T-helper 1 cell treated with Interleukin-12 subunit alpha and Interleukin-12 subunit beta and Interleukin-4 antibody, amounts not matched to agents 30 ng/mL and 1 ng/mL, for 36 hours (primary cell): Measurements from ENCODE around the gene ECM1. TPM values are rescaled to one million over a fixed set of nuclear protein-coding genes. Genes with fewer than 3 reads are reported as not detected.

ENCODE experiments used
- intact Hi-C: fragments of 100-400 bp; cut with micrococcal nuclease; formaldehyde crosslinking; loops from one replicate; pipeline ENCODE4 v1.15.1; 2024
- total RNA-seq: library from RNA; stranded (reverse); gene quantifications from 2 replicates; pipeline ENCODE4 v1.2.3, GENCODE V29; 2022

Gene ECM1
- total RNA-seq, 1 donor from 2014 or later: 1.8 TPM

DNA sequence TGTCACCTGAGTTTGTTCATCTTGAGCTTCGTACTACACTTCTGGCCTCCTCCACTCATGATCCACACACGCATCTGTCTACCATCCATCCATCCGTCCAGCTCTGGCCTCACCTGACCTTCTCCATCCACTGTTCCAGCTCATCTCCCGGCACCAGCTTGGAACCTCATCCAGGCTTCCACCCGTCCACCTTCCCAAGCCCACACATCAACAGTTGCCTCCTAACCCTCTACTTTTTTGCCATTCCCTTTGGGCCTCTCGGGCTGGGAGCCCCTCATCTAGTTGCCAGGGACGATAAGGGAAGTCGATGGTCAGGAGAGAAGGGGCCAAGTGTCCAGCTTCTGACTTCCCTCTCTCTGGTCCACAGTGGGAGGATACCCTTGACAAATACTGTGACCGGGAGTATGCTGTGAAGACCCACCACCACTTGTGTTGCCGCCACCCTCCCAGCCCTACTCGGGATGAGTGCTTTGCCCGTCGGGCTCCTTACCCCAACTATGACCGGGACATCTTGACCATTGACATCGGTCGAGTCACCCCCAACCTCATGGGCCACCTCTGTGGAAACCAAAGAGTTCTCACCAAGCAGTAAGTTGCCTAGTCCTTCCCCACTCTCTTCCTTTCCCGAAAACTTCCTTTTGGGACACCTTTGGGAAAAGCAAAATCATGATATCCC, 4.2 kb downstream of the ECM1 start:
- intact Hi-C loops: no loop called here

DNA sequence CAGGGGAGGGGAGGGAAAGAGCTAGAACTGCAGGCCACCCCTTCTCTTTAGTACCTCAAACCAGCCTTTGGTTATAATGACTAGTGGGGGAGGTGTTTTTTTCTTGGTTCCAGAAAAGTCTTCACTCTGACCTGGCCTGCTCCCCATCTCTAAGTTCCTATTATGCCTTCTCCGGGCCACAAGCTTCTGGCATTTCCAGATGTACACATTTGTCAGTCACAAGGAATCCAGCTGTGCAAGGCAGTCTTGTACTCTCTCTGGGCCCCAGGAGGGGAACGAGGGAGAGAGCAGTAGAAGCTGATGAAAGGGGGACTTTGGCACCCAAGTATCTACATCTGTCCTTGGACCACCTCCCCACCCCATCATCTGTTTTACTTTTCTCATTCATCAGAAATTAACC, 4.9 kb downstream of the ECM1 start:
- intact Hi-C loops: no loop called here

DNA sequence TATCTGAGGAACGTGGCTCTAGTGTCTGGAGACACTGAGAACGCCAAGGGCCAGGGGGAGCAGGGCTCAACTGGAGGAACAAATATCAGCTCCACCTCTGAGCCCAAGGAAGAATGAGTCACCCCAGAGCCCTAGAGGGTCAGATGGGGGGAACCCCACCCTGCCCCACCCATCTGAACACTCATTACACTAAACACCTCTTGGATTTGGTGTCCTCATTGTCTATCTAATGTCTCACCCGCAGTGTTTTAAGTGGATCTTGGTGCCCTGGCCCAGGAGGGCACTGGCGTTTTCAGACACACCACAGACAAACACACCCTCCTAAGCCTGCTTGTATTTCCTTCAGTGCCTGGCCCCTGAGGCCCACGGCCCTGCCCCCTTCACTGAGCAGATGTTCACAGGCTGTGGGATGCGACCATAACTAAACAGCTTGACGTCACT, 5.5 kb downstream of the ECM1 start:
- intact Hi-C loops: no loop called here

DNA sequence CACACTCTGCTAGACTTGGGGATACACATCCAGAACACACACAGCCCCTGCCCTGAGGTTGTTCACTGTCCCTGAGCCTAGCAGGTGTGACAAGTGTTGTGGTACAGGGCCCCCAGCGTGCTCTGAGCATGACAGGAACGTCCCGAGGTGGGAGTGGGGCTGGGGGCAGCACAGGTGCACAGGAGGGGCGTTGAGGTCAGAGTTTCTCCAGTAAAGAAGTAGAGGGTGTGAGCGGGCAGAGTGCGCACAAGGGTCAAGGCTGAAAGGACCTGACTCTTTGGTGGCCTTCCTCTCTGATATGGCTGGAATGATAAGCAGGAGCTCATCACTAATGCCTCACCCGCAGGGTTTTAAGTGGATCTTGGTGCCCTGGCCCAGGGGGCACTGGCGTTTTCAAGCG, 6.4 kb downstream of the ECM1 start:
- intact Hi-C loops: no loop called here

DNA sequence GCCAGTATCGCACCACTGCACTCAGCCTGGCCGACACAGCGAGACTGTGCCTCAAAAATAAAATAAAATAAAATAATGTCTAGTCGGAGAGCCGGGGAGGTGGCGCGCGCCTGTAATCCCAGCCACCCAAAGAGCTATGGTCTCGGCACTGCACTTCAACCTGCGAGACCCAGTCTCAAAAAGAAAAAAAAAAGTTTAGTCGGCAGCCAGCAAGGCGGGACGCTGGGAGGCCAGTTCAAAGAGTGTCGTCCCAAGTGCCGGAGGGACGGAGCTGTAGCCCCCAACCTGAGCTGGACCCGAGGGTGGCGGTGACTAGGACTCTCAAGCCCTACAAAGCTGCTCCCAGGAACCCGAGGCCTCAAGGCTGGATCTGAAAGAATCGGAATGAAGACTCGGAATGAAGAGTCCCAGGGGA, 7.0 kb downstream of the ECM1 start:
- intact Hi-C loops: loop anchor here (1.0 kb wide), 5 partner anchors 28 to 361 kb away; partner anchors contain the start of genes ARNT, MCL1, RPRD2 and TARS2

DNA sequence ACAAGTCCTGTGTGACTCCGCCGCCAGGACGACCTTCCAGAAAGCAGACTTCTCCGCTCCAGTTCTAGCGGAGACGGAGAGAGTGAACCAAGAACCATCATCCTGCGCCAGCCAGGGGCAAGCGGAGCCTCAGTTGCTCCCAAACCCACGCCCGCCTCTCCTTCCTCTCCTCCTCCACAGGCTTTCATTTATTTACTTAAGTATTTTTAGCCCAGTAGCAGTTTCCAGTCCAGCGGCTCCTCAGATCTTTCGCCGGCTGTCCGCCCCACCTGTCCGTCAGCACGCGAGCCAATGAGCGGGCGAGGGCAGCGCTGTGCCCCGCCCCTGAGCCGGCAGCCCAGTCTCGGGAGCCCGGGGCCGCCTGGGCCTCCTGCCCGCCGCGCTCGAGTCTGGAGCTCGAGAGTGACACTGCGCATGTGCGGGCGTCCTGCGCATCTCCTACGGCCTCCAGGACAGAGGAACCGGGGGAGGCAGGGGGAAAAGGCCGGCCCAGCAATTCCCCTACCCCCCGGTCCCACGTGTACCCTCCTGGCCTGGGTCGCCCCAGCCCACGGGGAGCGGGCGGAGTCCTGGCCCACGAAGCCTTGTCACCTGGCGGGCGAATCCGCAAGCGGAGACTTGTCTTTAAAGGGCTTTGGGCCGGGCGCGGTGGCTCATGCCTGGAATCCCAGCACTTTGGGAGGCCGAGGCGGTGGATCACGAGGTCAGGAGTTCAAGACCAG, 7.6 kb downstream of the ECM1 start, which contains the start of gene FALEC:
FALEC (plus strand) TSS at position 425 of the 722 bp plus-strand sequence.
- intact Hi-C loops: loop anchor here (1.0 to 2.0 kb wide), 7 partner anchors 28 to 361 kb away; partner anchors contain the start of genes ARNT, MCL1, RPRD2 and TARS2

DNA sequence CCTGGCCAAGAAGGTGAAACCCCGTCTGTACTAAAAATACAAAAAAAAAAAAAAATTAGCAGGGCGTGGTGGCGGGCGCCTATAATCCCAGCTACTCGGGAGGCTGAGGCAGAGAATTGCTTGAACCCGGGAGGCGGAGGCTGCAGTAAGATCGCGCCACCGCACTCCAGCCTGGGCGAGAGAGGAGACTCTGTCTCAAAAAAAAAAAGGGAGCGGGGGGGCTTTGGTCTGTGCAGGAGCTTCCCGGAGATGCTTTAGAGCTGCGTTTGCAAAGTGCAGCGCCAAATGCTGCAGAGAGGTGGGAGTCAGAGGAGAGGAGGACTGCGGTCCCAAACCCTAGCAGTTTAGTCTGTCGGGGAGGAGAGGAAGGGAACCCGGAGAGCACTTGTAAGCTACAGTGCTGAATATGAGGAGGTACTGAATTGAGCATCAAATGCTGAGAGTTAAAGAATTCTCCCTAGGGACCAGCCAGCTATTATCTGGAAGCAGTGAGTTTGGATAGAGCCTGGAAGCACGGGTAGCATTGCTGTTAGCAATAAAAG, 8.2 kb downstream of the ECM1 start:
- intact Hi-C loops: loop anchor here (1.0 to 2.0 kb wide), 2 partner anchors 45 to 261 kb away; no protein-coding TSS in a partner anchor

DNA sequence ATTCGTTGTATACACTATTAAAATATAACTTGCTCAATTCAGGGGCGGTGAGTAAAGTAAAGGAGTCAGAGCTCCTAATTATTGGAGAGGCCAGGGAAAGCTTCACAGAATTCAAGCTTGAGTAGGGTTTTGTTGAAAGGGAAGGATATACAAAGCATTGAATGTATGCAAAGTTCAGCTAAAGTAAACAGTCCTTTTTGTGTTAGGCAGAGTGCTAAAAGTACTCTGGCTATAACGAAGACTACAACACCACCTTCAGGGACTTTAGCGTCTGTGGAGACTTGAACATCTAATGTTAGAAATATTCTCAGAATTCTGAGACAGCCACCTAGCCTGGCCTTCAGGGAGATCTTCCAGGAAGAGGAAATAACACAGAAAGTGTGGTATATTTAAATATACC, 8.7 kb downstream of the ECM1 start:
- intact Hi-C loops: loop anchor here (1.0 to 2.0 kb wide), 2 partner anchors 44 to 261 kb away; no protein-coding TSS in a partner anchor

DNA sequence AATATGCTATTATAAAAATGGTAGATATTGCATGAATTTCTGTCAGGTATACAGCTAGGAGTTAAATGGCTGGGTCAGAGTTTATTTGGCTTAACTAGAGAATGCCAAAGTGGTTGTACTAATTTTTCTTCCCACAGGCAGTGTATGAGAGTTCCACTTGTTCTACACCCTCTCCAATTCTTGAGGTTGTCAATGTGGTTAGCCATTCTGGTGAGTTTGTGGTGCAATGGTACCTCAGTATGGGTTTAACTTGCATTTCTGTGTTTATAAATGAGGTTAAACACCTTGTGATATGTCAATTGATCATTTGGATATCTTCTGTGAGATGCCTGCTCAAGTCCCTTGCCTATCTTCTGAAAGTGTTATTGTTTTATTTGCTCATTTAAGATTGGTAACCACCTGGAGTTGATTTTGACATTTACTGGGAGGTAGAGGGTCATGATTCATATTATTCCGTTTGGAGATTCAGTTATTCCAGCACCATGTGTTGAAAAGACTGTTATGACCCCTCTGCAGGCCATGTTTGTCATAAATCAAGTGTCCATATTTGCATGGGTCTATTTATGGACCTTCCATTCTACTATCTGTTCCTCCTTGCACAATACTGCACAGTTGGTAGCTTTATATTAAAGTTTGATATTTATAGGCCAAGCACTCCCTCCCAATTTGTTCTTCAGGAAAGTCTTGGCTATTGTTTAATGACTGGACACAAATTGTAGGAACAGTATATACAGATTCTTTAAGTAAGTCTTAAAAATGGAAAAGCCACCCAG, 13.5 kb downstream of the ECM1 start:
- intact Hi-C loops: no loop called here

DNA sequence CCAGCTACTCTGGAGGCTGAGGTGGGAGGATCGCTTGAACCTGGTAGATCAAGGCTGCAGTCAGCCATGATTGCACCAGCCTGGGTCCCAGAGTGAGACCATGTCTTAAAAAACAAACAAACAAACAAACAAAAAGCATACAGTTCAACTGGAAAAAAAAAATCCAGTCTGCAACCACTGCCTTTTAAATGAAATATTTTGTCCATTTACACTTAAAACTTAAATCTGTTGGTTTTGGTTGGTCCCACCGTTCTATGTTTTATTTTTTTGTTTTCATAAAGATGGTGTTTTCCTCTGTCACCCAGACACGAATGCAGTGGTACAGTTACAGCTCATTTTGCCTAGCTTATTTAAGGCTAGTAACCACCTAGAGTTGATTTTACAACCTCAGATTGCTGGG, 17.4 kb downstream of the ECM1 start:
- intact Hi-C loops: no loop called here

DNA sequence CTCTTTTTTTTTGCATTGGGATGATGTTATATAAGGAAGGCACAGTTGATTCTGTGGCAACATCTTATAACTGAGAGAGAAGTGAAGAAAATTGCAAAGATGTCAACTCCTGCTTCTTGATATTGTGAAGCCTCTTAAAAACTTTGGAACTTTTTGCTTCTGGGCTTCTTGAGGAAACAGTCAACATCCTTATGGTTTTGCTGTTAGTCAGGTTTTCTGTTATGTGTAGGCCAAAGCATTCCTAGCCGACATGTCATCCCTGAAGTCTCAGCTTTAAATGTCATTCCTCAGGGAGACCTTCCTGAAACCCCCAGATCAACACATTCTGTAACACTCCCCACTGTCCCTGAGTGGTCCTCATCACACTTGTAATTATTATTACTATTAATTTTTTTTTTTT, 20.3 kb downstream of the ECM1 start:
- intact Hi-C loops: no loop called here

DNA sequence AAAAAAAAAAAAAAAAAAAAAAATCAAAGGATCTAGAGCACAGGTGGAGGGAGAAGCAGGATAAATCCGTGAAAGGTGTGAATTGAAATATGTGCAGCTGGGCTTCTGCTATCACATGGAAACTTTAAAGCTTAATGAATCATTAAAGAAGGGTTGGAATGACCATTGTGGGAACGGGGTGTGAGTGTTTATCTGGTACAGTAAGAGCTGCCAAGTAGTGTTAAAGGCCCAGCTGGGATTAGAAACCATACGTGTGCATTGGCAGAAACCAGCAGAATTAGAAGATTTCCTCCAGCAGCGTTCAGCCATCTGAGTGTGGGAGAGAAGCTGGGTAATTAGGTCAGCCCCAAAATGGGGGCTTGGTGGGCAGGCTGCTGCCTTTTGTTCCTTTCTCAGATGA, 21.1 kb downstream of the ECM1 start:
- intact Hi-C loops: no loop called here

DNA sequence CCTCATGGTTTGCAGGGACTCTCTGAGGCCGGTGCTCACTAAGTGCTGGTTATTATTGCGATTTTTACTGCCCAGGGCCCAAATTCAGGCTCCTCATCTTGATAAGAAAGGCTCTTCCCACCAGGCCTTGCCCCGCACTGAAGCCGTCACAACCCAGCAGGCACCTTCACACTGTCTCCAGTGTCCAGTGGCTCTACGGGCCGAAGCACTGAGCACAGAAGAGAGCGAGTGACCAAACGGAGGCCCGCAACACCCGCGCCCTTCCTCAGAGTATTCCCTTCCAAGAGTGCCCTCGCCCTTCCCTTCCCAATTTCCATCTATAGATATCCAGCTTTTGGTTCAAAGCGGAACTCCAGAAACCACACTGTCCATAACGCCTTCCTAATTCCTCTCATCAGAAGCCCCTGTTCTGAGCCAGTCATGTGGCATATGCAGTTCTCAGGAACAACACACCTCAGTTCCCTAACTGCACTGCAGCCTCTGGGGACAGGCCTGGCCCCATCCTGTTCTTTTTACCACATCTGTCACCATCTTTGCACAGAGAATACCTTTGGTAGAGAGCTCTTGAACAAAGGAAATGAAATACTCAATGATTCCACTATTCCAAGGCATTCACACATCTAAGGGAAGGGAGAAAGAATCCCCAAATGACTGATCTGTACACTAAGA, 22.7 kb downstream of the ECM1 start:
- intact Hi-C loops: no loop called here

DNA sequence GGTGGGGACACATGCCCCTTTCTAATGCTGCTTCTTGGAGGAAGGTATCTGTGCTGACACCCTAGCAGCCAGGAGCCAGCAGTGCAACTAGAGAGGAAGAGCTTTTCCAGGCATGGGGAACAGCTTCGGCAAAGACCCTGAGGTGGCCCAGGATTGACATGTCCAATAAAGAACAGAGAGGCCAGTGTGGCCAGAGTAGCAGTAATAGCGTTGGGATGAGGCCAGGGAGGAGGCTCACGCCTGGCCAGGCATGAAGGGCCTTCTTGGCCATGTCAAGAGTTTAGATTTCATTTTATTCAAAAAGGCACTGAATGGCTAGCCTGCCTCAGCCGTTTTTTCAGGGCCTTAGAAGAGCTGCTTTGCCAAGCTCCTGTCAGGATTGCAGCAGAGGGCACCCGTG, 25.0 kb downstream of the ECM1 start:
- intact Hi-C loops: loop anchor here (1.0 kb wide), 3 partner anchors 46 to 278 kb away; partner anchors contain the start of gene TARS2

DNA sequence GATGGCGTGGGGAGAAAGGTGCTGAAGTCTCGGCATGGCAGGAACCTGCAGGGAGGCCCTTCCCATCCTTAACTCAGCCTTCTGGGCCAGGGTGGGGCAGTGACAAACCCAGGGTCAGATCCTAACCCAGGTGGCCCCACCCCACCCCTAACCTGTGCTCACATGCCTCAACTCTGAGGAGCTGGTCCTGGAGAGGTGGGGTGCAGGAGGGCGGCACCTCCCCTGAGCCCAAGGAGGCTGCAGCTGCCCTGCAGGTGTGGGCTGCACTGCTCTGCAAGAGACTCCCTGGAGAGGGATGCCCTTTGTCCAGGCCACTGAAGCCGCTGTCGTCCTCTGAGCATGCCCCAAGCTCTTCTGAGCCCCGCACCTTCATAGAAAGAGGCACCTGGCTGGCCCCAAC, 26.1 kb downstream of the ECM1 start:
- intact Hi-C loops: no loop called here

DNA sequence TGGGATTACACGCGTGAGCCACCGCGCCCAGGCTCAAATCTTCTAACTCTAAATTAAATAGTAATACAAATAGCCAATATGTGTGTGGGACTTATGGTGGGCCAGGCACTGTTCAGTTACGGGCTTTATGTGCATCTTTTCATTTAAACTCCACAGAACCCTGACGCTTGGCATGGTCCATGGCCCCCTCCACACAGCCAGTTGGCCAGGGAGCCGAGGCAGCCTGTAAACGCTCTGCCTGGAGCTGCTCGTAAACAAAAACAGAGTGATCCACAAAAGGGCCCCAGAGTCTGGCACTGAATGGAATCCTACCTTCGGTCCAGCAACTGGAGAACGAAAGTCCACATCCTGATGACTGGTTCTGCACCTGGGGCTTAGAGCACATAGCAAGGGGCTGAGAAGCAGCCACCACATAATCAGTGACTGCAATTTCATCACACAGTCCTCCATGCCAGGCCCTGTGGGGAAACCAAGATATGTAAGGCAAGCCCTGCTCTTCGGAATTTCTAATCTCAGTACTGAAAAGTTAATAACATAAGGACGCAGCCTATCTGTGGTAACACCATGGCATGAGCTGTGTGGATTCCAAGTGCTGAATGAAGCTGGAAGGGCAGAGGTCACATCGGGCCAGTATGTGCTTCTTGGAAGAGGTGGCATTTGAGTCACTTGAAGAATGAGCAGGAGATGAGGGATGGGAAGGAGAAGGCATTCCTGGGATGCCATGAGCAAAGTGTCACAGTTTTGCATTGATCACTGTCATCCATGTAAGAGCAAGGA, 27.8 kb downstream of the ECM1 start:
- intact Hi-C loops: no loop called here

DNA sequence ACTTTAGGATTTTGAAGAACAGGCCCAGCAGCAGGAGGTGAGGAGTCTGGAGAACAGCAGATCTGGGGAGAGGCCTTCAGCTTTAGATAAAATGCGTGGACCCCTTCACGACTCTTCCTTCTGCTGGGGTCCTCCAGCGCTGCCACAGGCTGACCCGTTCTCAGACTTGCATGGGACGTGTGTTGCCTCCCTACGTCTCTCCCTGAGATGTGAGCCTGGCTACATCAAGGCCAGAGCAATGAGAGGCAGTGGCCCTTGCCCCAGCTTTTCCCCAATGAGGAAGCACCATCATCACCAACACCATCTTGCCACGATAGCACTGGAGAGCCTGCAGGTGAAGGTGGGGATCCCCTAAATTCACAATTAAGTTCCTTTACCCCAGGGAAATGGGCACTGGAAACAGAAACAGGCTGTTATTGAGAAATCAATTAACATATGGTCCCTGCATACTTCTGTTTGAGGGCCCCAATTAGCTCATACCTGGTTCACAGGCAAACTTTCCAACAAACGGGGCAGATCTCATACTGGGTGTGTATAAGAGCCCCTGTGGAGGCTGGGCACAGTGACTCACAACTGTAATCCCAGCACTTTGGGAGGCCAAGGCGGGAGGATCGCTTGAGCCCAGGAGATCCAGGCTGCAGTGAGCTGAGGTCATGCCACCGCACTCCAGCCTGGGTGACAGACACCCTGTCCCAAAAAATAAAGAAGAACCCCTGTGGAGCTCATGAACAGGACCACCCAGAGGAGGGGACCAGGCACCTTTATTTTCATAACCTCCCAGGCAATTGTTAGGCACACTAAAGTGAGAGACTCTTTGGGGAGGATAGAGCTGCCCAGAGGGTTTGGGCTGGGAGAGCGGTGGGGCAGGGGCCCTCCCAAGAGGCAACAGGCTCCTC, 29.2 kb downstream of the ECM1 start:
- intact Hi-C loops: no loop called here

DNA sequence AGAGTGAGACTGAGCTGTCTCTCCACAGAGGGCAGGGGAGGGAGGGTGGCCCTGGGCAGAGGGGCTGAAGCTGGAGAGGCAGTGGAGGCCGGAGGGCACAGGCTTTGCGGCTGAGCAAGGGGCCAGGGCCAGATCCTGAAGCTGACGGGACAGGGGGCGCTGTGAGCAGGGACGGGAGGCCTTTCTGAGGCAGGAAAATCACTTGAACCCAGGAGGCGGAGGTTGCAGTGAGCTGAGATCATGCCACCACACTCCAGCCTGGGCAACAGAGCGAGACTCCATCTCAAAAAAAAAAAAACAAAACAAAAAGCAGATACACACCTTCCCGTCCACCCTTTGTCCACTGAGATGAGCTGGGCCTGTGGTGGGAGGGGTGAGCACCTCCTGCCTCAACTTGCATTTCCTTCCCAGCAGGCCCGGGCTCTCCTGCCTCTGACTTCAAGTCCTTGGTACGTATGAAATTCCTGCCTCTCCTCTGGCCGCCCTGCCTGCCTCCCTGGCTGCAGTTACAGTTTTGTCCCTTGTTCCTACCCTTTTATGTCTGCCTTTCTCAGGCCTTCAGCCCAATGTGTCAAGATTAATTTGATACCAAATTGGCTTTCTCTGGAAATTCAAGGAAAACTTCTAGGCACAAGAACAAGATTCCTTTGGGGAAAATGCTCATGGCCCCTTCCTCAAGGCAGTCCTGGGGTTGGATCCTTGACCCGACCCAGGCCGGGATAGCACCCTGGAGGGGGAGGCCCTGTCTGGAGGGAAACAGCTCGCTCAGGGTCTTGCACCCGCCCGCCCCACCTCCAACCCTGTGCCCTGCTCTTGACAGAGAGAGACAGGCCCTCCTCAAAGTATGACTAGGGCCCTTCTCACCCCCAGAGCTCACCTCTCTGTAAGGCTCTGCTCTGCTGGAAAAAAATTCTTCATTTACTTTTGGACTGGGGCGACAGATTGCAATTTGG, 30.1 kb downstream of the ECM1 start:
- intact Hi-C loops: no loop called here
